ENCODE data around the gene TDRD7.
"Not testable (repeated sequence)": the region's sequence is repeated elsewhere in the genome, so short reads cannot be mapped to it uniquely, and the experiment has no call there.

The TDRD7 gene

DNA sequence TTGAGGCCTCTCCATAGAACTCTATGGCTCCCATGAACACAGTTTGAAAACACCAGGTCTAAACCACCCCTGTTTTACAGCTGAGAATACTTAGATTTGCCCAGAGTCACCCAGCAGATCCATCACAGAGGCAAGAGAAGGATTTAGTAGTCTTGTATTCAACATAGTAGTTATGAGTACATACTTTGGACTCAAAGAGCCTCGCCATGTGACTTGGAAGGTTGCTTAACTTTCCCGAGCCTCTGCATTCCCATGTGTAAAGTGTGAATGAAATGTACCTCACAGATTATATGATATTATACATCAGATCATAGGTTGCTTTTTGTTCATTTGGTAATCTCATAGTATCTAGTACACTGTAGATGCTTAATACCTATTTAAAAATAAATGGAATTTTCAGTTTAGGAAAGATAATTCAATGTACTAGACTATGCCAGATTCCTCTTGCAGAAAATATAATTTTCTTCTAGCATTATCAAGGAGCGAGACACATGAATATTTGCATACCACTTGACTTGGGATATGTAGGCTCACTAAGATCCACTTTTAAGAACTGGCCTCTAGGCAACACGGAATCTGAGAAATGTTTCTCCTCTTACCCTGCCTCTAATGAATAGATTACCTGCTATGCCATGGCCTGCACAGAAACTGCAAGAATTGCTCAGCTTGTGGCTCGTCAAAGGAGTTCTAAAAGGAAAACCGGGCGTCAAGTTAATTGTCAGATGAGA lies 18.6 kb downstream of the TDRD7 start:
- DNase-seq: no peak

DNA sequence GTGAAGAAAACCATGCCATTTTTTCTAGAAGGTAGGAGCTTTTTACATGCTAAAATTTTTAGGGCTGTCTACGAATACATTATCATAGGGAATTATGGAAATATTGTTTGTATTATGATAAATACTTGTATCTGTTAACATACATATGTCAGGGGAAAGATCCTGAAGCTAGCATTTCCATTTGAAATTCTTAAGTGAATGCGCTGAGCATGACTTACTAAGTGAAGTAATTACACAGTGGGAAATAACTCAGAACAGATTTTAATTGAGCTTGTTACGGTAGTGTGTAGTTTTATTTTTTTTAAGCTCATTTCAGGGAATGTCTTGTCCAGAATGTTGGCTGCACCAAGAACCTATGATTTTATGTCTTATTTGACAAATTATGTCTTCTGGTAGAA lies 19.1 kb downstream of the TDRD7 start:
- DNase-seq: no peak

DNA sequence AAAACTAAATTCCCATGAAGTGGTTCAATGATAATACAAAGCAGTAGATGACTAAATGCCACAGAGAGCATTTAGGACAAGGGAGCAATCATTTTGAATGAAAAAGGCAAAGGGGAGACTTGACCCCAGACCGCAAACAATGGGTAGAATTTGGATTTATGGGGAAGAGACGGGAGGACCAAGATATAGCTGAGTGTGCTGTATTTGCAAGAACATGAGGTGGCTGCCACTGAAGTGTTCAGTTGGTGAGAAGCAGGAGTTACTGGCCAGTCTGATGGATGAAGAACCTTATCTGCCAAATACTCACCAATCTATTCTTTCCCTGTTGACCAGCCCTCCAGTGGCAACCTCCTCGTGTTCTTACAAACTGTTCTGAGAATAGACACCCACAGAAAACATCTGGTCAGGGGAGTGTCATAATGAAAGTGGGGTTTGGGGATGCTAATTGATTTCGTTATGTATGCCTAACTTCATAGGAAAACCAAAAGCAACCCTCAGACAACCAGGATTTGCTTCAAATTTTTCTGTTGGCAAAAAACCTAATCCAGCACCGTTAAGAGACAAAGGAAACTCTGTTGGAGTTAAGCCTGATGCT lies 19.8 kb downstream of the TDRD7 start:
- no peak for DNase-seq

DNA sequence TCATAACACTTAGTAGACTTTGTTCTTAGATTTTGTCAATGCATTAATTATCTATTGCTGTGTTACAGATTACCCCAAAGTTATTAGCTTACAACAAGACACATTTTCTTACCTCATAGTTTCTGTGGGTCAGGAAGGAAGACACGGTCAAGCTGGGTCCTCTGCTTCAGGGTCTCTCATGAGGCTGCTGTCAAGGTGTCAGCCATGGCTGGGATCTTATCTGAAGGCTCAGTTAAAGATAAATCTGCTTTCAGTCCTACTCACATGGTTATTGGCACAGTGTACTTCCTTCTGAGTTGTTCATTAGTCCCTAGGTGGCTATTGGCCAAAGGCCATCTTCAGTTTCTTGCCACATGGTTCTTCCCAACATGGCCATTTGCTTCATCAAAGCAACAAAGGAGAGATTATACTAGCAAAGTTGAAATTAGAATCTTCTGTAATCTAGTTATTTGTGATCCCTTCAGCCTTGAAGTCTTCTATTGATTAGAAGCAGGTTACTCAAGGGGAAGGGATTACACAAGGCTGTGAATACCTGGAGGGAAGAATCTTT lies 25.2 kb downstream of the TDRD7 start:
- DNase-seq: no peak

DNA sequence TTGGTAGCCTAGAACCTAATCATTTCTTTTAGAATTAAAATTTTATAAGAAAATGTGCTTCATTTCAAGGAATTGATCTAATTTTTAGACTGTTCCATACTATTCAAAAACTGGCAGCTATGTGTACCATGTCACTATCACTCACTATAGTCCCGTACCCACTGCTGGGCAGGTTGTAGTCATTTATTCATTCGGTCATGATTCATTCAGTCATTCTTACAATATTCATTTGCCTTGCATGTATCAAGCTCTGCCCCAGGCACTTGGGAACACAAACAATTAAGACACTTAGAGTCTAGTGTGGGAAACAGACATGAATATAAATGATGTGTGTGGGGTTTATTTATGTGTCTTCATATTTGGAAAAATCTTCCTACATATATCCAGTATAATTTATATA lies 26.4 kb downstream of the TDRD7 start:
- DNase-seq: no peak

DNA sequence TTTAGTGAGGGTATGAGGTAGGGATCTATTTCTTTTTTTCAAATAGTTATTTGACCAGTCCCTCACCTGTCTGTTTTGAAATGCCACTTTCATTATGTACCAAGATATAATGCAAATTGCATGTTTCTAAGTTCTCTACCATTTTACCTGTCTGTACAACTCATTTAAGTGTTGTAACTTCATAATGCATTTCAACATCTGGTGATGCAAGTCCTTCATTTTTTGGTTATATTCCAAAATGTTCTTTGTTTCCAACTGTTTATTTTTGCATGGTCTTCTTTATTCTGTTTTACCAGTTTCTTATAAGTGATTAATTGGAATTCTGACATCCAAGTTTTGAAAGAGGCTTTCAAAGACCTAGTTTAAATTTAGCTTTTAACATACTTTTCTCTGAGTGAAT lies 26.8 kb downstream of the TDRD7 start:
- no peak for DNase-seq

DNA sequence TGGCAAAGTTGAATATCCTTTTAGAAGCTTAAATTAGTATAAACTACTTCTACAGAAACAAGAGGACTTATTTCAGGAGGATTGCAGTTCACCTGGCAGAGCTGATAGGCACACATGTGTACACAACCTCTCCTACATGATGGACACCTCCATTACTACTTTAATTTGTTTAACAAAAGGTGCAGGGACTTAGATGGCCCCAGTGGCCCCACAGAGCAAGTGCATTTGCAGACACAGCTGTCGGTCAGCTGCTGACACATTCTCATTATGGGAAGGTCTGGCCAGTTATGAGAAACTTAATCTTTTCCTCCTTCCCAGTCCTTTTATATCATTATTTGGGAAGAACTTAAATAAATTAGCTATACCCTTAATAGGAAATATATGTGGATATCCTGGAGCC lies 28.3 kb downstream of the TDRD7 start:
- DNase-seq: no peak

DNA sequence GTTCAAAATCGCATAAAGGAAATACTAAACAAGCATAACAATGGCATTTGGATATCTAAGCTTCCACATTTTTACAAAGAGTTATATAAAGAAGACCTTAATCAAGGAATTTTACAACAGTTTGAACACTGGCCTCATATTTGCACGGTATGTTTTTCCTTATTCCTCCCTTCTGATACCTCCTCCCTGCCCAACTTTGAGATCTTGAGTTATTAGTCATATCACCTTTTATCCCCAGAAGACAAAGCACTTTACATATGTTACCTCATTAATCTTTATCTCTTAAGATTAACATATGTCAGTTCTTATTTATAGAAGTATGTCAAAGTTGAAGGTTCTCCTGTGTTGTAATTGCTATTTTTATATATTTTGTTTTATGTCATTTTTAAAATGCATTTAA lies 29.8 kb downstream of the TDRD7 start:
- no peak for DNase-seq

DNA sequence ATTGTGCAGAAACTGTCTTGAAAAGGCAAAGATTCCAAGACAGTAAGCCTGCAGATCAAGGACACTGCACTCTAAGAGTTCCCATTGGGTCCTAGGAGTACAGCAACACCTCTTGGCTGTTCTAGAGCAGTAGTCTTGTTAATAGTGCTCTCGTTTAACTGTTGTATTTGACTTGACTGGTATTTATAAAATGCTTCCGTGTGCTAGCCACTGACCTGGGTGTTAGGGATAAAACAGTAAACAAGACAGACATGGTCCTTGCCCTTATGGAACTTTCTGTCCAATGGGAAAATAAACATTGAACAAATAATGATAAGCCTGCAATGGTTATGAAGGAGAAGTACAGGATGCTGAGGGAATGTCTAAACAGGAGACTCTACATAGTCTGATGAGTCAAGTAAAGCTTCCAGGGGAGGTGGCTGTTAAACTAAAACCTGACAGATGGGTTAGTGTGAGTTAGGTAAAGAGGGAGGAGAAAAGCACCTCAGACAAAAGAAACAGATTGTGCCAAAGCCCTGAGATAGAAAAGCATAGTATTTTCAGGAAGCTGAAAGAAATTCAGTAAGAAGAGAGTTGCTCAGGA lies 33.3 kb downstream of the TDRD7 start:
- no peak for DNase-seq

DNA sequence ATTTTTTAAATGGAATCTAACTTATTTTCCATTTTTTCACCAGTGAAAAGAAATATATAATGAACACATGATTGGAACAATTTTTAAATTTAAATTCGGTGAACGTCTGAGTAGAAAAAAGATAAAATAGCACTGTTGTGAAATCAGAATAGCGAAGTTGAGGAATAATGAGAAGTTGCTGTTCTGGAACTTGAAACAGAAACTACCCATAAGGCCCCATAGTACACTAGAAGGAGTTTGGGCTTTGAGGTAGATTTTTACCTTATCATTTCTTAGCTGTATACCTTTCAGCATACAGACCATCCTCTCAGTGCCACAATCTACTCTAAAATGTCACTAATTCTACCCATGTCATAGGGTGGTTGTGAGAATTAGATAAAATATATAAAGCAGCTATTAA lies 35.1 kb downstream of the TDRD7 start:
- DNase-seq: no peak

DNA sequence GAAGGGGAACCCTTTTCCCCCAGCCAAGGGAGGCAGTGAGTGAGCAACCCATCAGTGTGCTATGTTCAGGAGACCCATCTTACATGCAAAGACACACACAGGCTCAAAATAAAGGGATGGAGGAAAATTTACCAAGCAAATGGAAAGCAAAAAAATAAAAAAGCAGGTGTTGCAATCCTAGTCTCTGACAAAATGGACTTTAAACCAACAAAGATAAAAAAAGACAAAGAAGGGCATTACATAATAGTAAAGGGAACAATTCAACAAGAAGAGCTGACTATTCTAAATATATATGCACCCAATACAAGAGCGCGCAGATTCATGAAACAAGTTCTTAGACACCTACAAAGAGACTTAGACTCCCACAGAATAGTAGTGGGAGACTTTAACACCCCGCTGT lies 41.7 kb downstream of the TDRD7 start:
- DNase-seq: not testable (repeated sequence)

DNA sequence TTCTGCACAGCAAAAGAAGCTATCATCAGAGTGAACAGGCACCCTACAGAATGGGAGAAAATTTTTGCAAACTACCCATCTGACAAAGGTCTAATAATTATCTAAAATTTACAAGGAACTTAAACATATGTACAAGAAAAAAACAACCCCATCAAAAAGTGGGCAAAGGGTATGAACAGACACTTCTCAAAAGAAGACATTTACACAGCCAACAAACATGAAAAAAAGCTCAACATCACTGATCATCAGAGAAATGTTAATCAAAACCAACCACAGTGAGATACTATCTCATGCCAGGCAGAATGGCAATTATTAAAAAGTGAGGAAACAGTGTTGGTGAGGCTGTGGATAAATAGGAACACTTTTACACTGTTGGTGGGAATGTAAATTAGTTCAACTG lies 44.9 kb downstream of the TDRD7 start:
- not testable (repeated sequence) for DNase-seq

DNA sequence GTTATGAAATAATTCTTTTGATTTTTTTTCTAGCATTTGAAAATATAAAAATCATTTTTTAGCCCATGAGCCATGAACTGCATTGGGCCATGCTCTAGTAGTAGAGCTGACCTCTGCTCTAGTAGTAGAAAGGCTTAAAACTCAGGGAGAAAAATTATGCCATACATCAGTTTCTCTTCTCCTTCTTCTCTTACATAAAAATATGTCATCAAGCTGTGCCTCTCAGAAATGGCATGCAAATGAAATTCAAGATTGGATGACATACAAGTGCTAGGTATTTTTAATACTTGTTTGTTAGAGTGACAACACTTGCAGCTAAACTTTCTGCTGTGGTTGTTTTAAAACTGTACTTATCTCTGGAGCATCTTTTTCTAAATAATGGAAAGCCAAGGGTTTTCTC lies 47.4 kb downstream of the TDRD7 start:
- DNase-seq: no peak

DNA sequence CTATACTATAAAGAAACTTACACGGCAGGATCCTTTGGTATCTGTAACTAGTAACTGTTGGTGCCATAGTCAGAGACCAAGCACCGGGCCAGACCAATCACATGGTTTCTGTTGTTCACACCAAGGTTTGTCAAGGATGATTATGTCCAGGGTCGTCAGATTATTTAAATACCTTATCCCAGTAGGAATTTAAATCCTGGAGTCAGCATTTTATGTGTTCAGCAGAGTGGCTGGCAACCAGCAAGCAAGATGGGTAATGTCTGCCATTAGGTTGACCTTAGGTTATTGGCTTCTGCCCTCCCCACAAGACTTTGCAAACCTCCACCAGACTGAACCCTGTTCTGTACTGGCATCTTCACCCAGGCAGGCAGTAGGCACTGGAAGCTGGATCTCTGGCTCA lies 50.3 kb downstream of the TDRD7 start:
- no peak for DNase-seq

DNA sequence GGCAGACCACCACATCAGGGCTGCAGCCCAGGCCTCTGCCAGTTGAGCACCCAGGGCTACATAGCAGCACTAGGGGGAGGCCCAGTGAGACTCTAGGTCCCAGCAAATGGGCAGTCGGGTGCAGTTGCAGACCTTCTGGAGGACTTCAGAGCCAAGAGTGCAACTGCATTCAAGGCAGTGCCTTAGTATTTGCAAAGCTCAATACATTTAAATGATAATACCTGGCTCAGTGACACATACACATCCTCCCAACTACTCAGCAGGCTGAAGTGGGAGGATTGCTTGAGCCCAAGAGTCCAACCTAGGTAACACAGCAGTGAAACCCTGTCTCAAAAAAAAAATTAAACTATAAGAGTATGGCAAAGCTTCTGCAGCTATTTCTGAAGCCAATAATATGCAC lies 51.0 kb downstream of the TDRD7 start:
- no peak for DNase-seq

DNA sequence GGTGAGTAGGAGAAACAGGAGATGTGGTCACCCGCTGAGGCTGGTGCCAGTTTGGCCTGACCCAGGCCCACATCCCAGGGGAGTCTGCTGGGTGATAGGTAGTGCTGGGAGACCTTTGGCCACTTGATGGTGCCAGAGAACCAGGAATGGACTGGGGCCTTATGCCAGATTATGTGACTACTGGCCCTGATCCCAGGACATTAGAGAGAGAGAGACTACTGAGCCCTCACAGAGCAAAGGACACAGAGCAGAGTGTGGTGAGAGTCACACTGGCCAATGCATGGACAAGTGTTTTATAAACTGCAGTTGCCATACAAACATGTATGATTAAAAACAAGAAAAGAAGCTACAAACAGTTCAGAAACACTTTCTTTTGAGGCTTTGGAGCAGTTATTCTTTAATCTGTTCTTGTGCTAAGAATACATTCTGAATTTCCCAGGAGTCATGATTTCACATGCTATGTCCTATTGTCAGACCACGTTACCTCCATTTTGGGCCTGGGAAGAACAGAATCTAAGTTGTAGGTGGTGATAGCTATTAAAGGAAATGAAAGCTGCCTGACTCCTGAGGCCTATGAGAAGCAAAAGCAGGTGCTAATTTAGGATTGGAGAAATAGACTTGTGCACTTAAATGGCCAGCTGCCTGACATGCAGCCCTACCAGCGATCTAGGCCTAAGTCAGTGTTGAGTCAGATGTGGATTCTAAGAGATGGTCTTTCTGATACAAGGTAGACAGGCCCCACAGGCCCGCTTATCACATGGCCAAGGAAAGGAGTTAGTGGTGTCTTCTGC lies 57.0 kb downstream of the TDRD7 start:
- DNase-seq: peak; percentile 6

DNA sequence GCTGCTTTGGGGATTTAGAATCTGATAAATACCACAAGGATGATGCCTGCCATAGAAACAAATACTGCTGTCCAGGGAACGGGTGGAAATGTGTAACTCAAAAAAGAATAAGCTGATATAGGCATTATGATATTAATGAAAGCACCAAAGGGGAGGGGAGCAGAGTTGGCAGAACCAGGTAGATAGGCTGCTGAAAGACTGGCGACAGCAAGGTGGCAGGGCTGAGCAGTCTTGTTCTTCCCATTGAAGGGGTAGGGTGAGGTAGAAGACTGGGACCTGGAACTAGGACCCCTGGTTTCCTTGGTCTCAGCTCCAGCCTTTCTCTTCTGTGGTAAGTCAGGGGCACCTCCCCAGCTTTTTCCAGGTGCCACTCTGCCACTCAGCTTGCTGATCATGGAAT lies 58.2 kb downstream of the TDRD7 start:
- no peak for DNase-seq

DNA sequence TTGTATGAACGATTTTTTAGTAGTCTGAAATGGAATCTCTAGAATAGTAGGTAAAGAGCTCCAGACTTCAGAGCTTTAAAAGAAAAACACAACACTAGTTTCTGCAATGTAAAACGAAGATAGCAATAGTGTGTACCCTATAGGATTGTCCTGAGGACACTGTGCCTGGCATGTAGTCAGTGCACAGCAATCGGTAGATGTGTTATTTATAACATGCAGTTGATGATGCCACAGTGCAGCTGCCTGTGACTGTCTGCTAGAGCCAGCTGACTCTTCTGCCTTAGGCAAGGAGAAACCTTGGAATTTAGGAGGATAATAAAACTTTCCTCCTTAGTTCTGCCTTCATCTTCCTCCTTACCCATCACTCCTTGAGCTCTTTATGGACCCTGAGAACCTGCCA lies 61.8 kb downstream of the TDRD7 start:
- DNase-seq: no peak

DNA sequence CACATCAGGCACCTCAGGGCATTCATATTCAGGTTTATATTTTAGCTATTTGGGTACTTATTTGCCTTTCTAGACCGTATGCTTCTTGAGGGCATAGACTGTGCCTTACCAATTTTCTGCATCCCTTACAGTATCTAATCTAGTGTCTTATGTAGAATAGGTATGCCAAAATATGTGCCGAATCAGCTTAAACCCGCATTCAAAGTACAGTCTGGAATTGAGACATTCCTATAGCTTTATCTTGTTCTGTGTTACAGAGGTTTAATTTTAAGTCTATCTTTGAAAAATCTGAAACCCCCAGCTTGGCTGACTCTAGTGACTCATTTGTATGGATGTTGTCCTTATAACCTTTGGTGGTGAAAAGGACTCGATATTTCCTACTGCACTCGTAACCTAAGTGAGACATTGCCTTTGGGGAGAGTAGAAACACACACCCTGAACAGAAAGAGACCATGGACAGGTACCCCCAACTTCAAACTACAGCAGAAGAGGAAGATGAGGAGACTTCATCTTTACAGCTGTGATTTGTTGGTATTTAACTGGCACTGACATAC lies 62.6 kb downstream of the TDRD7 start:
- no peak for DNase-seq

DNA sequence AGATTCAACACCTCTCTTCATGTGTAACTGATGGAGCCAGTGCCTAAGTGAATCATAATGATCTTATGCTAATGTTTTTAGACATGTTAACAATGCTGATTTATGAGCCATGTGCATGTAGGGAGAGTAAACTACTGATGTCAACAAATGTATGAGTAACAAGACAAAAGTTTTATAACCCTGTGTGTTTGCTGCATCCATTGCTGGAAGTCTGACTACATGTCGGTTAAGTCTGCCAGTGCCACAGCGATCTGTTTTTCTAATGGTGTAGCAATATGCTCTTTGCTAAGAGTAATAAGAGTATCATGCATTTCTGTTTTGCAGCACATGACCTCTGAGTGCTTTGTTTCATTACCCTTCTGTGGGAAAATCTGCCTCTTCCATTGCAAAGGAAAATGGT lies 63.2 kb downstream of the TDRD7 start:
- DNase-seq: no peak

DNA sequence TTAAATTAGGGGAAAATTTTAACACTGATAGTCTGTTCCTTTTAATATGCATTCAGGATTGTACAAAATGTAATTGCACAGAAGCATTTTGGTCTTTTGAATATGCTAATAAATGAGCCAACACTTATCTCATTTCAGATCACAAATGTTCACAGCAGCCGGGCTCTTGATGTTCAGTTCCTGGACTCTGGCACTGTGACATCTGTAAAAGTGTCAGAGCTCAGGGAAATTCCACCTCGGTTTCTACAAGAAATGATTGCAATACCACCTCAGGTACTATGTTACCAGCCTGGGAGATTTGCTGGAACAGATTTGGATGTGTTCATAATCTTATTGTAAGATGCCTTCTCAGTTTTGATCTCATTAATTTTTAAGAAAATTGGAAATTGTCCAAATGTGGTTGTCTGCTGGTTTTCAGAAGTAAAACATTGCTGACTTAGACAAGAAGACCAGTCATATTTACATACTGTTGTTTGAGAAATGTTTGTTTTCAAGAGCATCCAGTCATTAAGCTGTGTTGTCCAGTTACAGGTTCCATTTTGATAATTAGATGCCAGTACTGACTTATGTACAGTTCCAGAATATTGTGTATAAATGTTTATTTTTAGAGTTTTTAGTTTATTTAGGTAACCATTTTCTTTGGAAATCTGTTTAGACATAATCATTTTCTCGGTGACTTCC lies 66.5 kb downstream of the TDRD7 start:
- DNase-seq: no peak

DNA sequence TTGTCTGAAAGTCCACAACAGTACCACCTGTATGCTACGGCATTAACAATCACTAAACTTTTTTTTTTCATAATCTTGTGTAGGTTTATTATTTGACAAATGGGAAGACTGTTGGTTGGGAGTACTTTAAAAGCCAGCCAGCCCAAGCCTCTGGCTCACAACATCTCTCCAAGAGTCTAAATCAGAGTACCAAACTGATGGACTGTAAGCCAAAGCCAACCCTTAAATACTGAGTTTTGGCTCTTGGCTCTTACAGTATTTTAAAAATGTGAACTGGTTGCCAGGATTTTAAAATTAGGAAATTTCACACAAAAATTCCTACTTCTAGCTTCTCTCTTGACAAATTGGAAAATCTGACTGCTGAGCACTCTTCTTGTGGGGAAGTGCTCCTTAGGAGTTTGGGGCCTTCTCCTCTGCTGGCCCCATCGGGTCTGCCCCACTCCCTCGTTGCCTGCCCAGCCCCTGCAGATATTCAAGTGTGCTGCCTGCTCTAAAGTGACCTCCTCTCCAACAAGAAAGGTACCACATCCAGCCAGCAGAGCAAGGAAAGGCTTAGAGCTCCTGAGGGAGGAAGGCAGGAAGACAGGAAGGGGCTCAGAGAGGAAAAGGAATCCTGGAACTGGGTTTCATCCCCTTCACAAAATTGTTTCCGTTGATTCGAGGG lies 67.7 kb downstream of the TDRD7 start:
- DNase-seq: no peak

All from effector CD8-positive, alpha-beta T cell (primary cell).